CD8-positive, alpha-beta memory T cell (primary cell): ENCODE measurements around the gene NSUN4. TPM values are rescaled to one million over a fixed set of nuclear protein-coding genes. Genes with fewer than 3 reads are reported as not detected.

Experiments used
- CTCF ChIA-PET: fragments of 350-600 bp; sonication (Branson Sonifier 250); formaldehyde crosslinking; loops from one replicate; lab custom pipeline; 2021; ENCODE audit warnings: antibody characterized with exemption; lab: Charles Lee
- POLR2A ChIA-PET: fragments of 350-600 bp; sonication (Branson Sonifier 250); formaldehyde crosslinking; loops from one replicate; lab custom pipeline; 2021; ENCODE audit warnings: antibody characterized with exemption; lab: Charles Lee
- DNase-seq, 5 donors: peaks; one replicate each; pipeline versions ENCODE4 v3.0.0 to v3.0.0-alpha.2; 2020 to 2022; ENCODE audit warnings: mixed read lengths in 1 of 5
- H3K27ac ChIP-seq: one replicate; pipeline ENCODE4 v1.7.0; 2013; ENCODE audit warnings: low read depth, mild to moderate bottlenecking, low read length, moderate library complexity
- H3K27me3 ChIP-seq: 2 replicates; pipeline ENCODE4 v1.7.0; 2013; ENCODE audit warnings: low read length, mild to moderate bottlenecking; ENCODE audit not compliant: insufficient read depth, poor library complexity, severe bottlenecking
- H3K36me3 ChIP-seq: 2 replicates; pipeline ENCODE4 v1.7.0; 2013; ENCODE audit warnings: mild to moderate bottlenecking, low read length, moderate library complexity; ENCODE audit not compliant: insufficient read depth
- H3K4me1 ChIP-seq: 2 replicates; pipeline ENCODE4 v1.7.0; 2013; ENCODE audit warnings: mild to moderate bottlenecking, low read length, moderate library complexity; ENCODE audit not compliant: insufficient read depth
- H3K4me3 ChIP-seq: 2 replicates; pipeline ENCODE4 v1.7.0; 2013; ENCODE audit warnings: mild to moderate bottlenecking, low read length
- H3K9me3 ChIP-seq: 2 replicates; pipeline ENCODE4 v1.7.0; 2013; ENCODE audit warnings: mild to moderate bottlenecking, low read length
- H3K27ac Mint-ChIP-seq, 8 donors: one replicate each; pipeline ENCODE4 v1.8.0; 2020 to 2021; ENCODE audit warnings: mixed read lengths in 8 of 8, mild to moderate bottlenecking in 6 of 8, inconsistent platforms in 3 of 8, moderate library complexity in 3 of 8
- H3K27me3 Mint-ChIP-seq, 2 donors: one replicate each; pipeline ENCODE4 v1.8.0; 2020 to 2021; ENCODE audit warnings: mixed read lengths in 2 of 2, mild to moderate bottlenecking in 1 of 2, moderate library complexity in 1 of 2
- H3K36me3 Mint-ChIP-seq, 3 donors: one replicate each; pipeline ENCODE4 v1.8.0; 2020 to 2021; ENCODE audit warnings: mixed read lengths in 3 of 3, inconsistent platforms in 1 of 3, mild to moderate bottlenecking in 1 of 3
- H3K4me1 Mint-ChIP-seq, 3 donors: one replicate each; pipeline ENCODE4 v1.8.0; 2020 to 2021; ENCODE audit warnings: mixed read lengths in 3 of 3, inconsistent platforms in 1 of 3, mild to moderate bottlenecking in 1 of 3
- H3K4me3 Mint-ChIP-seq, 7 donors: one replicate each; pipeline ENCODE4 v1.8.0; 2020 to 2021; ENCODE audit warnings: mixed read lengths in 7 of 7, mild to moderate bottlenecking in 6 of 7, moderate library complexity in 4 of 7, inconsistent platforms in 2 of 7
- H3K9me3 Mint-ChIP-seq, 5 donors: one replicate each; pipeline ENCODE4 v1.8.0; 2020 to 2022; ENCODE audit warnings: mixed read lengths in 5 of 5, mild to moderate bottlenecking in 3 of 5, moderate library complexity in 2 of 5, inconsistent platforms in 1 of 5
- polyA plus RNA-seq: library from polyadenylated mRNA; unstranded; fragments of 300-500 nt; fragmentation: Illumina TruSeq; gene quantifications from one replicate; pipeline ENCODE4 v1.2.3, GENCODE V29; 2021
- total RNA-seq, 2 experiments: library from RNA; stranded (reverse); gene quantifications; one replicate each; pipeline ENCODE4 v1.2.3, GENCODE V29; 2021

Gene NSUN4
- 10 to 100 TPM; 29.5 to 32.4 TPM for total RNA-seq
- polyA plus RNA-seq, result 14.5 TPM

DNA sequence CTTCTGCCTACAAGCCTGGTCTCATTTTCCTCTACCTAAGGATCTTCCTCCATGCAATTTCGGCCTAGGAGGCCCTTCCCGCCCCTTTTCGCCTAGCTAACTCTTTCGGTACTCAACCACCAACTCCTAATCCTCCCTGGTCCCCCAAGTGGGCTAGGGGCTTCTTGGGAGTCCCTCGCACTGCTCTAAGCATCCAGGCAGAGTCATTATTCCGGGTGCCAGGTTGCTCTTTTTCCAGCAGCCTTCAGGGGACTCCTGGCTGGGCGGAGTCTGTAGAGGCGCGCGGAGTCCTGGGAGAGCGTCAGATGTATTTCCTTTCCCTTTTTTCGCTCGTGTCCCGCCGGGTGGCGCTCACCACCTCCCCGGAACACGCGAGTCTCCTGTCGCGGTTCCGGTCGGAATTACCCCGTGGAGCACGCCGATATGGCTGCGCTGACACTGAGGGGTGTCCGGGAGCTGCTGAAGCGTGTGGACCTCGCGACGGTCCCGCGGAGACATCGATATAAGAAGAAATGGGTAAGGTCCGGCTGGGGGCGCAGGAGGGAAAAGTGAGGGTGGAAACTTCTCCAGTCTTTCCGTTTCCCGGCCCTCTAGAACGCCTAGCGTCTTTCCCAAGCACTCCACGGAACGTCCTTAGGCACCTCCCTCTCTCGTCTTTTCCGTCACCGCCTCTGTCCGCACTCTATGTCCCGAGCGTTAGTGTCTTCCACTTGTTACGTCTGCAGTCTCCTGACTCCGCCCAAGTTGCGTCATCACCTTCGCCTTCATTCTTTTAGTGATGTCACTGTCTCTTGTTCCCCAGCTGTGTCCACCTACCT is at the start of gene NSUN4:
Gene NSUN4, plus strand, starts transcription at position 404 of the 818 bp plus-strand sequence. Its CDS starts 20 bp downstream, at position 424.
- H3K9me3 Mint-ChIP-seq, result no peaks in the 10 kb centered on the region
- H3K4me3 Mint-ChIP-seq, result peak within 1 kb of the TSS; percentile 95 to 100 (median 99)
- peak; percentile 81 to 88 (median 84) for DNase-seq
- Histone ChIP-seq H3K4me3 (peak within 1 kb of the TSS; percentile 98), H3K27me3 (no peaks in the 10 kb centered on the region), H3K36me3 (peaks cover 4% of the 10 kb centered on the region), H3K27ac (peak within 1 kb of the TSS; percentile 97), H3K4me1 (peaks cover 14% of the 10 kb centered on the region), H3K9me3 (no peaks in the 10 kb centered on the region)
- H3K27me3 Mint-ChIP-seq, result no peaks in the 10 kb centered on the region
- CTCF ChIA-PET, result interaction anchor here (0.9 to 4.4 kb wide), 10 partner anchors 7 to 94 kb away, joined by 3 to 21 read pairs (median 4); partner anchors contain the start of genes LRRC41, RAD54L and UQCRH
- H3K36me3 Mint-ChIP-seq, result peaks cover 0 to 32% (median 1%) of the 10 kb centered on the region in 3 donors
- H3K4me1 Mint-ChIP-seq, result peaks cover 36 to 46% (median 44%) of the 10 kb centered on the region in 3 donors
- POLR2A ChIA-PET, result interaction anchor here (2.0 kb wide), 1 partner anchor 37 kb away, joined by 12 read pairs; the partner anchor contains the start of genes LRRC41 and UQCRH
- H3K27ac Mint-ChIP-seq, result peak within 1 kb of the TSS; percentile 98 to 100 (median 99)

DNA sequence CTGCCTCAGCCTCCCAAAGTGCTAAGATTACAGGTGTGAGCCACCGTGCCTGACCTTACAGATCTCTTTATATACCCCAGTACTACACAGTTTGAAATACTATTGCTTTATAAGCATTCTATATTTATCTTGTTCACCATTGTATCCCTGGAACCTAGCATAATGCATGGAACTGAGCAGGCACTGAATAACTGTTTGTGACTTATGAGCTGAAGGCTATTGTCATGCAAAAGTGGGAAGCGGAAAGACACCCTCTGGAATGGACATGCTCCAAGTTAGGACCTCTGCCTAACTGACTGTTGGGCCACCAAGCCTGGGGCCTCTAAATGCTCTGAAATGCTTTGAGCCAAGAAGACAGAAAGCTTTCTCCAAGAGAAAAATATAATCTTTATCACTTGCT is 45.3 kb upstream of the NSUN4 start:
- no peaks in the 10 kb centered on the region for H3K9me3 ChIP-seq
- H3K27me3 ChIP-seq, result no peaks in the 10 kb centered on the region
- H3K4me1 ChIP-seq, result no peaks in the 10 kb centered on the region
- no peak overlapping the region for H3K27ac ChIP-seq
- POLR2A ChIA-PET, result no interaction called here
- H3K4me1 Mint-ChIP-seq, result peaks cover 1 to 8% (median 2%) of the 10 kb centered on the region in 3 donors
- peaks cover 3 to 44% (median 15%) of the 10 kb centered on the region in 3 donors for H3K36me3 Mint-ChIP-seq
- CTCF ChIA-PET, result no interaction called here
- H3K4me3 Mint-ChIP-seq, result no peak overlapping the region
- no peak overlapping the region for H3K4me3 ChIP-seq
- no peaks in the 10 kb centered on the region for H3K27me3 Mint-ChIP-seq
- DNase-seq, result no peak
- H3K27ac Mint-ChIP-seq, result no peak overlapping the region
- peaks cover 9% of the 10 kb centered on the region for H3K36me3 ChIP-seq
- no peaks in the 10 kb centered on the region for H3K9me3 Mint-ChIP-seq

- Histone ChIP-seq H3K4me1 (peaks cover 12% of the 10 kb centered on the region), H3K4me3 (no peak overlapping the region), H3K36me3 (peaks cover 9% of the 10 kb centered on the region), H3K9me3 (no peaks in the 10 kb centered on the region), H3K27me3 (no peaks in the 10 kb centered on the region), H3K27ac (no peak overlapping the region)
- H3K36me3 Mint-ChIP-seq, result peaks cover 3 to 40% (median 14%) of the 10 kb centered on the region in 3 donors
- no peak for DNase-seq
- no peaks in the 10 kb centered on the region for H3K27me3 Mint-ChIP-seq
- ChIA-PET POLR2A (no interaction called here), CTCF (interaction anchor here (1.0 kb wide), 1 partner anchor 10 kb away, joined by 3 read pairs; no protein-coding TSS in a partner anchor)
- H3K27ac Mint-ChIP-seq, result no peak overlapping the region
- H3K9me3 Mint-ChIP-seq, result no peaks in the 10 kb centered on the region
- H3K4me1 Mint-ChIP-seq, result peaks cover 16 to 34% (median 19%) of the 10 kb centered on the region in 3 donors
- H3K4me3 Mint-ChIP-seq, result no peak overlapping the region
Observed at GRCh38 chr1:46298387-46298786, 42.2 kb upstream of the NSUN4 start.

GRCh38 chr1:46300673-46301405 is 39.8 kb upstream of the NSUN4 start:
- peak overlapping the region; percentile 38 to 99 (median 90) for H3K27ac Mint-ChIP-seq
- peaks cover 3 to 39% (median 13%) of the 10 kb centered on the region in 3 donors for H3K36me3 Mint-ChIP-seq
- H3K27me3 Mint-ChIP-seq, result no peaks in the 10 kb centered on the region
- CTCF ChIA-PET, result no interaction called here
- H3K4me3 ChIP-seq, result peak overlapping the region; percentile 94
- no peaks in the 10 kb centered on the region for H3K27me3 ChIP-seq
- POLR2A ChIA-PET, result interaction anchor here (0.5 kb wide), 1 partner anchor 13 kb away, joined by 3 read pairs; no protein-coding TSS in a partner anchor
- H3K4me1 Mint-ChIP-seq, result peaks cover 27 to 55% (median 34%) of the 10 kb centered on the region in 3 donors
- DNase-seq, result no peak
- no peaks in the 10 kb centered on the region for H3K9me3 Mint-ChIP-seq
- H3K36me3 ChIP-seq, result peaks cover 9% of the 10 kb centered on the region
- peak overlapping the region; percentile 94 to 99 (median 98) for H3K4me3 Mint-ChIP-seq
- H3K27ac ChIP-seq, result peak overlapping the region; percentile 91
- no peaks in the 10 kb centered on the region for H3K9me3 ChIP-seq
- peaks cover 26% of the 10 kb centered on the region for H3K4me1 ChIP-seq

GRCh38 chr1:46301406-46301807 is 39.2 kb upstream of the NSUN4 start:
- Mint-ChIP-seq H3K27ac (peak overlapping the region in 7 of 8 donors; percentile 70 to 99 (median 90)), H3K9me3 (no peaks in the 10 kb centered on the region), H3K36me3 (peaks cover 3 to 37% (median 12%) of the 10 kb centered on the region in 3 donors), H3K27me3 (no peaks in the 10 kb centered on the region), H3K4me1 (peaks cover 30 to 60% (median 39%) of the 10 kb centered on the region in 3 donors), H3K4me3 (peak overlapping the region; percentile 94 to 99 (median 98))
- Histone ChIP-seq H3K27ac (peak overlapping the region; percentile 91), H3K4me3 (peak overlapping the region; percentile 94), H3K27me3 (no peaks in the 10 kb centered on the region), H3K9me3 (no peaks in the 10 kb centered on the region), H3K4me1 (peaks cover 26% of the 10 kb centered on the region), H3K36me3 (peaks cover 9% of the 10 kb centered on the region)
- no peak for DNase-seq
- ChIA-PET CTCF (no interaction called here), POLR2A (interaction anchor here (0.5 kb wide), 1 partner anchor 13 kb away, joined by 3 read pairs; no protein-coding TSS in a partner anchor)

GRCh38 chr1:46301808-46302640 is 38.6 kb upstream of the NSUN4 start:
- Histone ChIP-seq H3K36me3 (peaks cover 9% of the 10 kb centered on the region), H3K27me3 (no peaks in the 10 kb centered on the region), H3K9me3 (no peaks in the 10 kb centered on the region), H3K4me1 (peaks cover 32% of the 10 kb centered on the region), H3K4me3 (peak overlapping the region; percentile 94), H3K27ac (peak overlapping the region; percentile 91)
- Mint-ChIP-seq H3K4me3 (peak overlapping the region; percentile 94 to 99 (median 98)), H3K36me3 (peaks cover 3 to 30% (median 6%) of the 10 kb centered on the region in 3 donors), H3K9me3 (no peaks in the 10 kb centered on the region), H3K4me1 (peaks cover 30 to 65% (median 39%) of the 10 kb centered on the region in 3 donors), H3K27me3 (no peaks in the 10 kb centered on the region), H3K27ac (peak overlapping the region; percentile 70 to 99 (median 97))
- CTCF ChIA-PET, result interaction anchor here (1.2 to 2.8 kb wide), 3 partner anchors 38 to 55 kb away, joined by 4 to 21 read pairs (median 12); partner anchors contain the start of genes NSUN4 and RAD54L
- DNase-seq, result peak; percentile 18 to 66 (median 45)
- POLR2A ChIA-PET, result interaction anchor here (0.5 to 1.9 kb wide), 3 partner anchors 14 to 55 kb away, joined by 3 to 12 read pairs (median 8); partner anchors contain the start of genes NSUN4 and RAD54L

GRCh38 chr1:46302641-46303037 is 38.0 kb upstream of the NSUN4 start:
- peaks cover 4% of the 10 kb centered on the region for H3K36me3 ChIP-seq
- no peaks in the 10 kb centered on the region for H3K27me3 ChIP-seq
- no peaks in the 10 kb centered on the region for H3K9me3 Mint-ChIP-seq
- peaks cover 35 to 70% (median 45%) of the 10 kb centered on the region in 3 donors for H3K4me1 Mint-ChIP-seq
- peaks cover 0 to 29% (median 2%) of the 10 kb centered on the region in 3 donors for H3K36me3 Mint-ChIP-seq
- H3K4me1 ChIP-seq, result peaks cover 38% of the 10 kb centered on the region
- peak in 1 of 5 donors; percentile 6 for DNase-seq
- H3K27ac Mint-ChIP-seq, result peak overlapping the region; percentile 90 to 100 (median 97)
- peak overlapping the region; percentile 94 for H3K4me3 ChIP-seq
- POLR2A ChIA-PET, result interaction anchor here (0.7 to 1.9 kb wide), 5 partner anchors 12 to 301 kb away, joined by 3 to 12 read pairs (median 3); partner anchors contain the start of genes MKNK1, NSUN4 and RAD54L
- no peaks in the 10 kb centered on the region for H3K9me3 ChIP-seq
- no peaks in the 10 kb centered on the region for H3K27me3 Mint-ChIP-seq
- CTCF ChIA-PET, result interaction anchor here (1.2 to 2.8 kb wide), 6 partner anchors 12 to 57 kb away, joined by 4 to 21 read pairs (median 5); partner anchors contain the start of genes NSUN4 and RAD54L
- peak overlapping the region; percentile 91 for H3K27ac ChIP-seq
- peak overlapping the region; percentile 94 to 99 (median 98) for H3K4me3 Mint-ChIP-seq
